ENCODE results near the gene SCLT1. TPM values are rescaled to one million over a fixed set of nuclear protein-coding genes. Genes with fewer than 3 reads are reported as not detected.

Gene SCLT1
- polyA plus RNA-seq, 3 donors, result 14.8 to 20.1 (median 17.9) TPM

GRCh38 chr4:128879283-128879682 lies 214.1 kb downstream of the SCLT1 start:
- H3K9me3 Mint-ChIP-seq, result no peaks in the 10 kb centered on the region
- Histone ChIP-seq H3K4me3 (replicated peaks in 1 of 3; ENCODE audit: low read depth in 2 of 3, low read length in 3 of 3) (no peak overlapping the region), H3K79me2 (ENCODE audit: insufficient read depth, low read length) (no peaks in the 10 kb centered on the region), H3K4me2 (replicated peaks; ENCODE audit: extremely low read depth, low read length, poor library complexity, severe bottlenecking) (no peak overlapping the region), H3K27ac (ENCODE audit: low read depth in 1 of 2, low read length in 2 of 2) (no peak overlapping the region), H3K4me1 (ENCODE audit: control insufficient read depth in 1 of 2, insufficient read depth in 2 of 2, low read length in 2 of 2) (peaks cover 4 to 5% of the 10 kb centered on the region in 2 donors), H4K20me1 (ENCODE audit: insufficient read depth, low read length) (no peaks in the 10 kb centered on the region), H3K9ac (ENCODE audit: insufficient read depth, low read length, poor library complexity, severe bottlenecking) (no peak overlapping the region), H2AFZ (ENCODE audit: insufficient read depth, low read depth, low read length, poor library complexity, severe bottlenecking) (no peak overlapping the region), H3K9me3 (replicated peaks in 1 of 2; ENCODE audit: control insufficient read depth in 1 of 2, insufficient read depth in 1 of 2, low read length in 2 of 2) (no peaks in the 10 kb centered on the region), H3K27me3 (ENCODE audit: control insufficient read depth in 2 of 2, insufficient read depth in 2 of 2, low read length in 2 of 2) (no peaks in the 10 kb centered on the region), H3K36me3 (replicated peaks in 1 of 2; ENCODE audit: control insufficient read depth in 1 of 2, insufficient read depth in 2 of 2, low read length in 2 of 2) (peaks cover 25 to 54% of the 10 kb centered on the region in 2 donors)
- no peak for DNase-seq
- TF ChIP-seq CTCF (IDR thresholded peaks at IDR 0.05), result no peak
- no peaks in the 10 kb centered on the region for H3K27me3 Mint-ChIP-seq (ENCODE audit: low read depth in 3 of 3)
- no peak overlapping the region for H3K4me3 Mint-ChIP-seq
- no CpG with 5 or more reads among the region's 2 CpGs for WGBS (ENCODE audit: insufficient coverage)
- no peak overlapping the region for H3K27ac Mint-ChIP-seq
- intact Hi-C loops (cut with micrococcal nuclease), result no loop called here
- peaks cover 34% of the 10 kb centered on the region in 2 donors for H3K36me3 Mint-ChIP-seq
- peaks cover 4% of the 10 kb centered on the region for H3K4me1 Mint-ChIP-seq

GRCh38 chr4:128877934-128878333 lies 215.4 kb downstream of the SCLT1 start:
- no peaks in the 10 kb centered on the region for H3K79me2 ChIP-seq (ENCODE audit: insufficient read depth, low read length)
- H3K4me2 ChIP-seq (replicated peaks; ENCODE audit: extremely low read depth, low read length, poor library complexity, severe bottlenecking), result no peak overlapping the region
- H4K20me1 ChIP-seq (ENCODE audit: insufficient read depth, low read length), result no peaks in the 10 kb centered on the region
- intact Hi-C loops (cut with micrococcal nuclease), result no loop called here
- peaks cover 30 to 53% of the 10 kb centered on the region in 2 donors for H3K36me3 ChIP-seq (replicated peaks in 1 of 2; ENCODE audit: control insufficient read depth in 1 of 2, insufficient read depth in 2 of 2, low read length in 2 of 2)
- peaks cover 4% of the 10 kb centered on the region for H3K4me1 Mint-ChIP-seq
- H2AFZ ChIP-seq (ENCODE audit: insufficient read depth, low read depth, low read length, poor library complexity, severe bottlenecking), result no peak overlapping the region
- no peak overlapping the region for H3K9ac ChIP-seq (ENCODE audit: insufficient read depth, low read length, poor library complexity, severe bottlenecking)
- H3K27ac ChIP-seq (ENCODE audit: low read depth in 1 of 2, low read length in 2 of 2), result no peak overlapping the region
- TF ChIP-seq CTCF (IDR thresholded peaks at IDR 0.05), result no peak
- H3K27ac Mint-ChIP-seq, result no peak overlapping the region
- no peaks in the 10 kb centered on the region for H3K9me3 ChIP-seq (replicated peaks in 1 of 2; ENCODE audit: control insufficient read depth in 1 of 2, insufficient read depth in 1 of 2, low read length in 2 of 2)
- peaks cover 33 to 42% of the 10 kb centered on the region in 2 donors for H3K36me3 Mint-ChIP-seq
- H3K27me3 Mint-ChIP-seq (ENCODE audit: low read depth in 3 of 3), result no peaks in the 10 kb centered on the region
- H3K27me3 ChIP-seq (ENCODE audit: control insufficient read depth in 2 of 2, insufficient read depth in 2 of 2, low read length in 2 of 2), result no peaks in the 10 kb centered on the region
- peaks cover 4 to 5% of the 10 kb centered on the region in 2 donors for H3K4me1 ChIP-seq (ENCODE audit: control insufficient read depth in 1 of 2, insufficient read depth in 2 of 2, low read length in 2 of 2)
- no CpG with 5 or more reads among the region's 4 CpGs for WGBS (ENCODE audit: insufficient coverage)
- no peaks in the 10 kb centered on the region for H3K9me3 Mint-ChIP-seq
- no peak overlapping the region for H3K4me3 ChIP-seq (replicated peaks in 1 of 3; ENCODE audit: low read depth in 2 of 3, low read length in 3 of 3)
- no peak overlapping the region for H3K4me3 Mint-ChIP-seq
- no peak for DNase-seq
